ENCODE results near the gene SND1. TPM values are rescaled to one million over a fixed set of nuclear protein-coding genes. Genes with fewer than 3 reads are reported as not detected.
A peak's percentile ranks its signal among the peaks of the same experiment; 100 is the strongest.

Gene SND1
- total and polyA plus RNA-seq, 7 experiments from 2014 or later = 68.6 to 253 (median 137) TPM

- H3K36me3 Mint-ChIP-seq = peaks cover 10 to 52% (median 17%) of the 10 kb centered on the region in 5 donors
- no peak for ATAC-seq
Measured at GRCh38 chr7:127905491-127906330, 253.7 kb downstream of the SND1 start.

GRCh38 chr7:127907110-127908040 lies 255.4 kb downstream of the SND1 start:
- POLR2A ChIA-PET = no interaction called here
- Mint-ChIP-seq H3K27ac (no peak overlapping the region), H3K27me3 (no peaks in the 10 kb centered on the region), H3K9me3 (no peaks in the 10 kb centered on the region), H3K4me1 (peaks cover 10 to 38% (median 18%) of the 10 kb centered on the region in 7 donors), H3K36me3 (peaks cover 11 to 55% (median 17%) of the 10 kb centered on the region in 5 donors), H3K4me3 (no peak overlapping the region)
- intact Hi-C loops (cut with micrococcal nuclease) = loop anchor here in 1 of 2 donors (5.0 kb wide), 1 partner anchor 45 kb away; no protein-coding TSS in a partner anchor
- Histone ChIP-seq H3K4me3 (ENCODE audit: low read length) (no peak overlapping the region), H3K4me1 (ENCODE audit: control insufficient read depth in 2 of 2, insufficient read depth in 2 of 2, low read length in 2 of 2) (no peaks in the 10 kb centered on the region), H3K36me3 (ENCODE audit: control insufficient read depth in 2 of 3, insufficient read depth in 3 of 3, low read length in 3 of 3) (peaks cover 0 to 5% (median 0%) of the 10 kb centered on the region in 3 experiments), H3K27ac (ENCODE audit: low read depth, low read length) (no peak overlapping the region), H3K9me3 (ENCODE audit: control insufficient read depth in 2 of 3, low read length in 3 of 3) (no peaks in the 10 kb centered on the region), H3K27me3 (ENCODE audit: control insufficient read depth in 2 of 2, insufficient read depth in 2 of 2, low read length in 2 of 2) (no peaks in the 10 kb centered on the region)
- DNase-seq (no peak), ATAC-seq (no peak)
- CTCF ChIA-PET = no interaction called here

More at GRCh38 chr7:127905491-127906330, 253.7 kb downstream of the SND1 start:
- Histone ChIP-seq H3K27ac (ENCODE audit: low read depth, low read length) (no peak overlapping the region), H3K4me1 (ENCODE audit: control insufficient read depth in 2 of 2, insufficient read depth in 2 of 2, low read length in 2 of 2) (no peaks in the 10 kb centered on the region), H3K9me3 (ENCODE audit: control insufficient read depth in 2 of 3, low read length in 3 of 3) (no peaks in the 10 kb centered on the region), H3K4me3 (ENCODE audit: low read length) (no peak overlapping the region), H3K36me3 (ENCODE audit: control insufficient read depth in 2 of 3, insufficient read depth in 3 of 3, low read length in 3 of 3) (peaks cover 0 to 1% (median 0%) of the 10 kb centered on the region in 3 experiments), H3K27me3 (ENCODE audit: control insufficient read depth in 2 of 2, insufficient read depth in 2 of 2, low read length in 2 of 2) (no peaks in the 10 kb centered on the region)
- Mint-ChIP-seq H3K9me3 (no peaks in the 10 kb centered on the region), H3K4me3 (peak overlapping the region in 1 of 10 donors; percentile 3), H3K4me1 (peaks cover 12 to 51% (median 20%) of the 10 kb centered on the region in 7 donors), H3K27ac (peak overlapping the region in 1 of 9 donors; percentile 25), H3K27me3 (no peaks in the 10 kb centered on the region)
- CTCF ChIA-PET = no interaction called here
- POLR2A ChIA-PET = interaction anchor here (0.8 kb wide), 1 partner anchor 320 kb away, joined by 4 read pairs; no protein-coding TSS in a partner anchor
- no peak for DNase-seq
- intact Hi-C loops (cut with micrococcal nuclease) = loop anchor here in 1 of 2 donors (5.0 kb wide), 1 partner anchor 43 kb away; no protein-coding TSS in a partner anchor

- Histone ChIP-seq H3K4me3 (ENCODE audit: low read length) (no peak overlapping the region), H3K36me3 (ENCODE audit: control insufficient read depth in 2 of 3, insufficient read depth in 3 of 3, low read length in 3 of 3) (peaks cover 0 to 5% (median 0%) of the 10 kb centered on the region in 3 experiments), H3K4me1 (ENCODE audit: control insufficient read depth in 2 of 2, insufficient read depth in 2 of 2, low read length in 2 of 2) (no peaks in the 10 kb centered on the region), H3K27ac (ENCODE audit: low read depth, low read length) (no peak overlapping the region), H3K9me3 (ENCODE audit: control insufficient read depth in 2 of 3, low read length in 3 of 3) (no peaks in the 10 kb centered on the region), H3K27me3 (ENCODE audit: control insufficient read depth in 2 of 2, insufficient read depth in 2 of 2, low read length in 2 of 2) (no peaks in the 10 kb centered on the region)
- Mint-ChIP-seq H3K36me3 (peaks cover 11 to 54% (median 17%) of the 10 kb centered on the region in 5 donors), H3K27ac (peak overlapping the region in 1 of 9 donors; percentile 0), H3K27me3 (no peaks in the 10 kb centered on the region), H3K4me1 (peaks cover 10 to 38% (median 18%) of the 10 kb centered on the region in 7 donors), H3K9me3 (no peaks in the 10 kb centered on the region), H3K4me3 (no peak overlapping the region)
- ChIA-PET CTCF (interaction anchor here (0.6 kb wide), 1 partner anchor 8 kb away, joined by 6 read pairs; no protein-coding TSS in a partner anchor), POLR2A (no interaction called here)
- intact Hi-C loops (cut with micrococcal nuclease) = loop anchor here in 1 of 2 donors (5.0 kb wide), 1 partner anchor 46 kb away; no protein-coding TSS in a partner anchor
- DNase-seq (no peak), ATAC-seq (no peak)
Measured at GRCh38 chr7:127908430-127909258, 256.6 kb downstream of the SND1 start.

GRCh38 chr7:127909424-127910152 lies 257.6 kb downstream of the SND1 start:
- Mint-ChIP-seq H3K27me3 (no peaks in the 10 kb centered on the region), H3K9me3 (no peaks in the 10 kb centered on the region), H3K27ac (no peak overlapping the region), H3K36me3 (peaks cover 10 to 51% (median 17%) of the 10 kb centered on the region in 5 donors), H3K4me3 (no peak overlapping the region), H3K4me1 (peaks cover 6 to 36% (median 17%) of the 10 kb centered on the region in 7 donors)
- H3K4me3 ChIP-seq (ENCODE audit: low read length) = no peak overlapping the region
- ChIA-PET POLR2A (no interaction called here), CTCF (interaction anchor here (0.6 to 0.7 kb wide), 2 partner anchors 8 to 15 kb away, joined by 3 to 6 read pairs; no protein-coding TSS in a partner anchor)
- no peak overlapping the region for H3K27ac ChIP-seq (ENCODE audit: low read depth, low read length)
- H3K4me1 ChIP-seq (ENCODE audit: control insufficient read depth in 2 of 2, insufficient read depth in 2 of 2, low read length in 2 of 2) = no peaks in the 10 kb centered on the region
- no peaks in the 10 kb centered on the region for H3K9me3 ChIP-seq (ENCODE audit: control insufficient read depth in 2 of 3, low read length in 3 of 3)
- ATAC-seq = no peak
- peaks cover 0 to 5% (median 0%) of the 10 kb centered on the region in 3 experiments for H3K36me3 ChIP-seq (ENCODE audit: control insufficient read depth in 2 of 3, insufficient read depth in 3 of 3, low read length in 3 of 3)
- no peak for DNase-seq
- H3K27me3 ChIP-seq (ENCODE audit: control insufficient read depth in 2 of 2, insufficient read depth in 2 of 2, low read length in 2 of 2) = no peaks in the 10 kb centered on the region
- intact Hi-C loops (cut with micrococcal nuclease) = loop anchor here in 1 of 2 donors (5.0 kb wide), 1 partner anchor 47 kb away; no protein-coding TSS in a partner anchor

- Mint-ChIP-seq H3K36me3 (peaks cover 8 to 40% (median 12%) of the 10 kb centered on the region in 5 donors), H3K27ac (no peak overlapping the region), H3K27me3 (no peaks in the 10 kb centered on the region), H3K9me3 (no peaks in the 10 kb centered on the region), H3K4me1 (peaks cover 0 to 27% (median 8%) of the 10 kb centered on the region in 7 donors), H3K4me3 (no peak overlapping the region)
- no peaks in the 10 kb centered on the region for H3K27me3 ChIP-seq (ENCODE audit: control insufficient read depth in 2 of 2, insufficient read depth in 2 of 2, low read length in 2 of 2)
- peaks cover 0 to 5% (median 0%) of the 10 kb centered on the region in 3 experiments for H3K36me3 ChIP-seq (ENCODE audit: control insufficient read depth in 2 of 3, insufficient read depth in 3 of 3, low read length in 3 of 3)
- no peaks in the 10 kb centered on the region for H3K4me1 ChIP-seq (ENCODE audit: control insufficient read depth in 2 of 2, insufficient read depth in 2 of 2, low read length in 2 of 2)
- intact Hi-C loops (cut with micrococcal nuclease) = loop anchor here in 1 of 2 donors (1.0 kb wide), 1 partner anchor 9 kb away; no protein-coding TSS in a partner anchor
- POLR2A ChIA-PET = no interaction called here
- DNase-seq (no peak), ATAC-seq (no peak)
- CTCF ChIA-PET = no interaction called here
- no peak overlapping the region for H3K27ac ChIP-seq (ENCODE audit: low read depth, low read length)
- no peaks in the 10 kb centered on the region for H3K9me3 ChIP-seq (ENCODE audit: control insufficient read depth in 2 of 3, low read length in 3 of 3)
- no peak overlapping the region for H3K4me3 ChIP-seq (ENCODE audit: low read length)
Measured at GRCh38 chr7:127910670-127911069, 258.7 kb downstream of the SND1 start.
